ENCODE results near the gene C1orf159. TPM values are rescaled to one million over a fixed set of nuclear protein-coding genes. Genes with fewer than 3 reads are reported as not detected.
A peak's percentile ranks its signal among the peaks of the same experiment; 100 is the strongest.

C1orf159 gene
- total and polyA plus RNA-seq, 9 of the 15 experiments (the other 6 are each of a cell fraction or from before 2014, with no cell fraction given): 0.28 to 54.9 (median 10.6) TPM

GRCh38 chr1:1055841-1056736 lies 59.8 kb downstream of the C1orf159 start (continued):
- TF ChIP-seq, protein P1, sequence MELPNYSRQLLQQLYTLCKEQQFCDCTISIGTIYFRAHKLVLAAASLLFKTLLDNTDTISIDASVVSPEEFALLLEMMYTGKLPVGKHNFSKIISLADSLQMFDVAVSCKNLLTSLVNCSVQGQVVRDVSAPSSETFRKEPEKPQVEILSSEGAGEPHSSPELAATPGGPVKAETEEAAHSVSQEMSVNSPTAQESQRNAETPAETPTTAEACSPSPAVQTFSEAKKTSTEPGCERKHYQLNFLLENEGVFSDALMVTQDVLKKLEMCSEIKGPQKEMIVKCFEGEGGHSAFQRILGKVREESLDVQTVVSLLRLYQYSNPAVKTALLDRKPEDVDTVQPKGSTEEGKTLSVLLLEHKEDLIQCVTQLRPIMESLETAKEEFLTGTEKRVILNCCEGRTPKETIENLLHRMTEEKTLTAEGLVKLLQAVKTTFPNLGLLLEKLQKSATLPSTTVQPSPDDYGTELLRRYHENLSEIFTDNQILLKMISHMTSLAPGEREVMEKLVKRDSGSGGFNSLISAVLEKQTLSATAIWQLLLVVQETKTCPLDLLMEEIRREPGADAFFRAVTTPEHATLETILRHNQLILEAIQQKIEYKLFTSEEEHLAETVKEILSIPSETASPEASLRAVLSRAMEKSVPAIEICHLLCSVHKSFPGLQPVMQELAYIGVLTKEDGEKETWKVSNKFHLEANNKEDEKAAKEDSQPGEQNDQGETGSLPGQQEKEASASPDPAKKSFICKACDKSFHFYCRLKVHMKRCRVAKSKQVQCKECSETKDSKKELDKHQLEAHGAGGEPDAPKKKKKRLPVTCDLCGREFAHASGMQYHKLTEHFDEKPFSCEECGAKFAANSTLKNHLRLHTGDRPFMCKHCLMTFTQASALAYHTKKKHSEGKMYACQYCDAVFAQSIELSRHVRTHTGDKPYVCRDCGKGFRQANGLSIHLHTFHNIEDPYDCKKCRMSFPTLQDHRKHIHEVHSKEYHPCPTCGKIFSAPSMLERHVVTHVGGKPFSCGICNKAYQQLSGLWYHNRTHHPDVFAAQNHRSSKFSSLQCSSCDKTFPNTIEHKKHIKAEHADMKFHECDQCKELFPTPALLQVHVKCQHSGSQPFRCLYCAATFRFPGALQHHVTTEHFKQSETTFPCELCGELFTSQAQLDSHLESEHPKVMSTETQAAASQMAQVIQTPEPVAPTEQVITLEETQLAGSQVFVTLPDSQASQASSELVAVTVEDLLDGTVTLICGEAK (IDR thresholded peaks at IDR 0.05): no peak
- TF ChIP-seq, protein P1 (CRISPR knock-in tag; IDR thresholded peaks at IDR 0.05): no peak
- TF ChIP-seq MAX (CRISPR knock-in tag; IDR thresholded peaks at IDR 0.05) (peak; percentile 32; the same call in 1 of the 2 replicates), POLR2A (conservative IDR thresholded peaks at IDR 0.05) (peak; percentile 30; the same call in 1 of the 2 replicates), POLR2G (IDR thresholded peaks at IDR 0.05; ENCODE audit: low read depth, low read length) (peak; percentile 56), CBX8 (IDR thresholded peaks at IDR 0.05; ENCODE audit: borderline replicate concordance, extremely low read depth, low read depth, low read length, poor library complexity, severe bottlenecking) (no peak), ZBED1 (IDR thresholded peaks at IDR 0.05) (no peak), GABPA (tag; conservative IDR thresholded peaks at IDR 0.05; ENCODE audit: low read depth) (no peak), KDM1A (IDR thresholded peaks at IDR 0.05) (0 out of 4 replicates have a peak, but pooled peaks of 1 of the 2 experiments have one; percentile 11)
- TF ChIP-seq, protein P2, sequence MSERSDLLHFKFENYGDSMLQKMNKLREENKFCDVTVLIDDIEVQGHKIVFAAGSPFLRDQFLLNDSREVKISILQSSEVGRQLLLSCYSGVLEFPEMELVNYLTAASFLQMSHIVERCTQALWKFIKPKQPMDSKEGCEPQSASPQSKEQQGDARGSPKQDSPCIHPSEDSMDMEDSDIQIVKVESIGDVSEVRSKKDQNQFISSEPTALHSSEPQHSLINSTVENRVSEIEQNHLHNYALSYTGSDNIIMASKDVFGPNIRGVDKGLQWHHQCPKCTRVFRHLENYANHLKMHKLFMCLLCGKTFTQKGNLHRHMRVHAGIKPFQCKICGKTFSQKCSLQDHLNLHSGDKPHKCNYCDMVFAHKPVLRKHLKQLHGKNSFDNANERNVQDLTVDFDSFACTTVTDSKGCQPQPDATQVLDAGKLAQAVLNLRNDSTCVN (CRISPR knock-in tag; IDR thresholded peaks at IDR 0.05): no peak
- TF ChIP-seq, protein P3, sequence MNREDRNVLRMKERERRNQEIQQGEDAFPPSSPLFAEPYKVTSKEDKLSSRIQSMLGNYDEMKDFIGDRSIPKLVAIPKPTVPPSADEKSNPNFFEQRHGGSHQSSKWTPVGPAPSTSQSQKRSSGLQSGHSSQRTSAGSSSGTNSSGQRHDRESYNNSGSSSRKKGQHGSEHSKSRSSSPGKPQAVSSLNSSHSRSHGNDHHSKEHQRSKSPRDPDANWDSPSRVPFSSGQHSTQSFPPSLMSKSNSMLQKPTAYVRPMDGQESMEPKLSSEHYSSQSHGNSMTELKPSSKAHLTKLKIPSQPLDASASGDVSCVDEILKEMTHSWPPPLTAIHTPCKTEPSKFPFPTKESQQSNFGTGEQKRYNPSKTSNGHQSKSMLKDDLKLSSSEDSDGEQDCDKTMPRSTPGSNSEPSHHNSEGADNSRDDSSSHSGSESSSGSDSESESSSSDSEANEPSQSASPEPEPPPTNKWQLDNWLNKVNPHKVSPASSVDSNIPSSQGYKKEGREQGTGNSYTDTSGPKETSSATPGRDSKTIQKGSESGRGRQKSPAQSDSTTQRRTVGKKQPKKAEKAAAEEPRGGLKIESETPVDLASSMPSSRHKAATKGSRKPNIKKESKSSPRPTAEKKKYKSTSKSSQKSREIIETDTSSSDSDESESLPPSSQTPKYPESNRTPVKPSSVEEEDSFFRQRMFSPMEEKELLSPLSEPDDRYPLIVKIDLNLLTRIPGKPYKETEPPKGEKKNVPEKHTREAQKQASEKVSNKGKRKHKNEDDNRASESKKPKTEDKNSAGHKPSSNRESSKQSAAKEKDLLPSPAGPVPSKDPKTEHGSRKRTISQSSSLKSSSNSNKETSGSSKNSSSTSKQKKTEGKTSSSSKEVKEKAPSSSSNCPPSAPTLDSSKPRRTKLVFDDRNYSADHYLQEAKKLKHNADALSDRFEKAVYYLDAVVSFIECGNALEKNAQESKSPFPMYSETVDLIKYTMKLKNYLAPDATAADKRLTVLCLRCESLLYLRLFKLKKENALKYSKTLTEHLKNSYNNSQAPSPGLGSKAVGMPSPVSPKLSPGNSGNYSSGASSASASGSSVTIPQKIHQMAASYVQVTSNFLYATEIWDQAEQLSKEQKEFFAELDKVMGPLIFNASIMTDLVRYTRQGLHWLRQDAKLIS (CRISPR knock-in tag; IDR thresholded peaks at IDR 0.05): no peak
